Epithelial cell of proximal tubule (primary cell): ENCODE measurements around the gene IGF1R. TPM values are rescaled to one million over a fixed set of nuclear protein-coding genes. Genes with fewer than 3 reads are reported as not detected.

Source experiments
- DNase-seq: peaks from one replicate; pipeline ENCODE4 v3.0.0-alpha.2; 2011; ENCODE audit warnings: low read depth
- H3K4me3 ChIP-seq: 2 replicates; pipeline ENCODE4 v1.5.1; 2011; ENCODE audit warnings: low read depth, mild to moderate bottlenecking, low read length
- CTCF ChIP-seq: conservative IDR thresholded peaks from 2 replicates; pipeline ENCODE4 v1.5.1; 2012; ENCODE audit warnings: low read depth, mild to moderate bottlenecking, low read length
- total RNA-seq: library from RNA; depleted of rRNA; stranded (reverse); fragments of >200 nt; gene quantifications from 2 replicates; pipeline ENCODE4 v1.2.3, GENCODE V29; 2015

IGF1R gene
- total RNA-seq, 1 donor from 2014 or later, result 14.5 TPM

DNA sequence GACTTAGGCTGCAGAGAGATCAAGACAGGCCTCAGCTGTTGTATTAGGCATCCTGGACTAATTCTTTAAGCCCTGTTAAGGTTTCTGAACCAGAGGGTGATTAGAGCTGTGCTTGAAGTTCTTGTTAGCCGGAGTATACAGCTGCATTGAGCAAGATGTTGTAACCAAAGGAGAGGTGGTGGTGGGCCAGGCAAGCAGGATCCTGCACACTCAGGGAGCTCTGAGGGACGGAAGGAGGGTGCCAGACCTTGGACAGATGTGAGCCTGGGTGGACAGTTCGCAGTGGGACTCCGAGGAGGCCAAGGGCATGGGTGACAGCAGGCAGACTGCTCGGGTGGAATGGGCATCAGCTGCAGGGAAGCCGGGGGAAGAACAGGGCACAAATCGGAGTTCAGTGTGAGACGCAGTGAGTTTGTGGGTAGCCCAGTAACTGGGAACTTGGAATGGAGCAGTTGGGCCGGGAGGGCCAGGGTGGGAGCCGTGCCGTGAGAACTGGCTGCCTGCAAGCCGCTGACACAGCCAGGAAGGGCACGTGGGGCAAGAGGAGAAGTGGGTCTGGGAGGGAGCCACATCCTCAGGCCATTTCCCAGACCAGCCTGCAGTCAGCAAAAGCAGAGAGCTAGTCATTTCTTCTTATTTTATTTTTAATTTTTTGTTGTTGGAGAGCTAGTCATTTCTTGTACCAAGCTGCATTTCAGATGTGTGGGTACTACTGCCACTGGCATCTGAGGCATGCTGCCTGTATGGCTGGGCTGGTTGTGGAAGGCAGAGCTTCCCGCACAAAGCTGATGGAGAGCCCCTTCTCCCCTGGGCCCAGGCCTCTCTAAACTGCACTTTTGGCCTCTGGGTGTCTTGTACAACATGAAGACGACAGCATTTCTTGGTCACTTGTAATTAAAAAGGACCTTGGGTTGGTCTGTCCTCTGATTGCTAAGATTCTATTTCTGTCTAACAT is 298.2 kb downstream of the IGF1R start:
- no peak for TF ChIP-seq CTCF
- no peak overlapping the region for H3K4me3 ChIP-seq

GRCh38 chr15:98948456-98948855 is 300.1 kb downstream of the IGF1R start:
- no peak overlapping the region for H3K4me3 ChIP-seq
- no peak for DNase-seq
- no peak for TF ChIP-seq CTCF

More for the DNA sequence above, 298.2 kb downstream of the IGF1R start:
- no peak for DNase-seq

DNA sequence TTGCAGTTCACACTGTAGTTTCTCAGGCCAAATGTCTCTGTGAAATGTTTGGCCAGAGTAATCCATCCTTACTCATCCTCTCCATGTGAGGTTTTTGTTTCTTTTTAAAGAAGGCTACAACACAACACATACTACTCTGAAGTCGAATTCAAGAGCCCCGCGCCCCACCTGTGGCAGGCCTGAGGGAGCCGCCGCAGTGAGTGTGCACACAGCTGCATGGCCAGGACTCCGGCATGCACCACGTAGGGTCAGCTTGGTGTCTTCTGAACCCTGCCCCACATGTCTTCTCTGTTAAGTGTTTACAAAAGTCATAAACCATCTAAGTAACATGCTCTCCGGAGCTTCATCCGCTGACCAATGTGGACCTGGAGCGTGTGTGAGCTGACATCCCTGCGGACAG is 300.6 kb downstream of the IGF1R start:
- no peak for TF ChIP-seq CTCF
- no peak overlapping the region for H3K4me3 ChIP-seq
- DNase-seq, result no peak

- TF ChIP-seq CTCF, result no peak
- no peak for DNase-seq
- H3K4me3 ChIP-seq, result no peak overlapping the region
Measured at GRCh38 chr15:98949624-98950023, 301.3 kb downstream of the IGF1R start.

DNA sequence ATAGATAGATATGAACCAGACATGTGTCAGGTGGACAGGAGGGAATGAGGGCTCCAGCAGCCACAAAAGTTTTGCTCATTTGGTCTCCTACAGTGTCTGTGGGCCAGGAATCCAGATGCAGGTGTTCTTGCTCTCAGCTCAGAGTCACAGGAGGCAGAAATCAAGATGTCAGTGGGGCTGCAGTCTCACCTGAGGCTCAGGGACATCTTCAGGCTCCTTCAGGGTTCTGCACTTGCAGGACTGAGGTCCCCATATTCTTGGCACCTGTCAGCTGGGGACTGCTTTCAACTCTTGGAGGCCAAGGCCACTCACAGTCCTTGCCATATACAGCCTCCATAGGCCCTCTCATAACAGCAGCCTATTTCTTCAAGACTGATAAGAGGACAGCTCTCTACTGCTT is 301.9 kb downstream of the IGF1R start:
- no peak for TF ChIP-seq CTCF
- no peak overlapping the region for H3K4me3 ChIP-seq

DNA sequence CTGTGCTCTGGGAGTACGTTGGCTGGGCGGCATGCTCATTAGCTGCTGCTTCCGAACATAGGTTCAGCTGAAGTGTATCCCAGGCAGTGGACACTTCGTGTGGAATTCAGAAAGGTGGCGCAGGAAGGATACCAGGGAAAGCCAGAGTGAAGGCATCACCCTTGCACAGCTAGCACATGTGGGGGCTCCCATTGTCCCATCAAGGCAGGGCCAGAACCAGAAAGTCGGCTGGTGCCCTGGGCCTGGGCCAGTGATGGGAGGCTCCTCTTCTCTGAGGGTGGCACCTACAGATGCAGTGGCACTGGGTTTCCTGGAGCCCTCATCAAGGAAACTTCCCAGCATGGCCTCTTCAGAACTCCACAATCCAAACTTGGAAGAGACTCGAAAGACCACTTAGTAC is 302.7 kb downstream of the IGF1R start:
- DNase-seq, result no peak
- no peak for TF ChIP-seq CTCF
- no peak overlapping the region for H3K4me3 ChIP-seq

More for the DNA sequence above, 301.9 kb downstream of the IGF1R start:
- no peak for DNase-seq
